GM21723 (cell line): Measurements from ENCODE around the gene GRM3.
A peak's percentile ranks its signal among the peaks of the same experiment; 100 is the strongest.

Experiments
- ATAC-seq: cut with Tn5 transposase; IDR thresholded peaks from one replicate; pipeline ENCODE4 v1.9.1; 2021; ENCODE audit warnings: mild to moderate bottlenecking, moderate library complexity; ENCODE audit not compliant: unreplicated experiment

GRM3 gene

DNA sequence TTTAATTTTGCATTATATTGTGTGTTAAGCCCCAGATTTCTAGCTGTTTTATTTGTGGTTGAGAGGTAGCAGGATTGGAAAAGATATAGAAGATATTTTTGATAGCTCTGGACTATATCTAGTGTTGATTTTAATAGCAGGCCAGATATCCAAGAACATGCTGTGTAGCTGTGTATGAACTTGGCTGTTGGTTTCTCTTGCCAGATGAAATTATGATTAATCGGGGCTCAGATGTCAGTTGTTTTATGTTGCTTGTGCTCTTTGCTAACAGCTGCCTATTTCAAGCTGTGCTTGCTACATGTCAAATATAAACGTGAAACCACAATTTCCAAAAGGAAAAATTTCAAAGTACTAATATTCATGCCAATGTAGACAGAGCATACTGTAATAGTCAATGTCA is 141.1 kb downstream of the GRM3 start:
- ATAC-seq: no peak

DNA sequence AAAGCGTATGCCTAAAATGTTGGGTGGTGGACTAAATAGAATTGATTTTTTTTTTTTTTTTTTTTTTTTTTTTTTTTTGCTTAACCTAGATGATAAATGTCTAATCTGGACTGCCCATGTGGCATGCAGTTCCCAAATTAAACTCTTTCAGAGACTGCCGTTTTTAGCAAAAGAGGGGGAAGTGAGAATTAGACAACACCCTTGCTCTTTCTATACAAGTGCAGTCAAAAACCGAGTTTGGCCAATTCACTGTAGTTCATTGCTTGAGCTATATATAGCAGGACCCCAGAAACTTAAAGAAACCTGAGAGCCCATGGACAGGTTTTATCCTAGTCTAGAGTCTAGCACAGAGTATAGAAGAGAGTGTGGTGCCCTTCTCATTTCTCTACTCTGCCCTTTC is 141.9 kb downstream of the GRM3 start:
- ATAC-seq: peak; percentile 87

DNA sequence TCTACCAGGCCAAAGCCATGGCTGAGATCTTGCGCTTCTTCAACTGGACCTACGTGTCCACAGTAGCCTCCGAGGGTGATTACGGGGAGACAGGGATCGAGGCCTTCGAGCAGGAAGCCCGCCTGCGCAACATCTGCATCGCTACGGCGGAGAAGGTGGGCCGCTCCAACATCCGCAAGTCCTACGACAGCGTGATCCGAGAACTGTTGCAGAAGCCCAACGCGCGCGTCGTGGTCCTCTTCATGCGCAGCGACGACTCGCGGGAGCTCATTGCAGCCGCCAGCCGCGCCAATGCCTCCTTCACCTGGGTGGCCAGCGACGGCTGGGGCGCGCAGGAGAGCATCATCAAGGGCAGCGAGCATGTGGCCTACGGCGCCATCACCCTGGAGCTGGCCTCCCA is 142.7 kb downstream of the GRM3 start:
- ATAC-seq: no peak

DNA sequence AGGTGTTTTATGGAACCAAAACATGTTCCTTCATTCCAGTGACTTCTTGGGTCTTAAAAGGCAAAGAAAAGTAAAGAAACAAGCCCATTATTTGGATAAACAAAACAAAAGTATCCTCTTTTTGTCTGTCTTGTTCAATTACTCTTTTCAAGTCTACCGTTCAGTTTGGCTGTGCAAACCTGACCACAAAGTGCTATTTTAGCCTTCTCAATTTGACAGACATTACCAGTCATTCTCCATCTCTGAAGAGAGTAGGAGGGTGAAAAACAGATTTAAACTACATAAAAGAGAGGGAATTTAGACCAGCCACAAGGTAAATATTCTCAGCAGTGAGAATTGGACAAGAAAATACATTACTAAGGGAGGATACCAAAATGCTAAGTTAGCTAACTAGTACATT is 145.2 kb downstream of the GRM3 start:
- ATAC-seq: peak; percentile 53

DNA sequence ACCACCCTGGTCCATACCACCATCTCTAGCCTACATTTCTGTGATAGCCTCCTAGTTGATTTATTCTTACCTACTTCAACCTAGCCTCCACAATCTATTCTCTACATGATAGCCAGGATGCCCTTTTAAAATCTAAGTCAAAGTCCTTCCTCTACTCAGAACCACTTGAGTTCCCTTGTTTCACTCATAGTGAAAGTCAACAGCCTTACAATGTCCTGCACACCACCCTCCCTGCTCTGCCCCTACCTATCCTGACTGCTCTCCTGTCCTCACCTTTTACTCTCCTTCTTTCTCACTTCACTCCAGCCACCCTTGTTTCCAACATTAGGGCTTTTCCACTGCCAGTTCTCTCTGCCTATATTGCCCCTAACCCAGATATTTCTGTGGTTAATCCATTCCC is 146.7 kb downstream of the GRM3 start:
- ATAC-seq: peak; percentile 41

DNA sequence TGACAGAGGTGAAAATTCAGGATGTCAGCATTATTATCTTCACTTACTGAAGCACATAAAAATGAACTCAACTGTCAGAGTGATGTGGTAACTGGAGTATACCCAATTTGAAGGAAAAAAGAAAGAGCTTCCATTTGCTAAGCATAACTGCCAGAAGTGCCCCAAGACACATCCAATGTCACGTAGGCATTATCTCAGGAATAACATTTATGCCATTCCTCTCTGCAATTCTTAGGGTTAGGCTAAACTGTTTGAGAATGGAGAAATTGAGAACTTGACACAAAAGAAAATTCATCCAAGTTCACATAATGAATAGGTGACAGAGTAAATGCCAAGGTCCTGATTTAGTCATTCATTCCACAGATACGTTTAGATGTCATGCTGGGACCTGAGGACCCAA is 148.6 kb downstream of the GRM3 start:
- no peak for ATAC-seq

DNA sequence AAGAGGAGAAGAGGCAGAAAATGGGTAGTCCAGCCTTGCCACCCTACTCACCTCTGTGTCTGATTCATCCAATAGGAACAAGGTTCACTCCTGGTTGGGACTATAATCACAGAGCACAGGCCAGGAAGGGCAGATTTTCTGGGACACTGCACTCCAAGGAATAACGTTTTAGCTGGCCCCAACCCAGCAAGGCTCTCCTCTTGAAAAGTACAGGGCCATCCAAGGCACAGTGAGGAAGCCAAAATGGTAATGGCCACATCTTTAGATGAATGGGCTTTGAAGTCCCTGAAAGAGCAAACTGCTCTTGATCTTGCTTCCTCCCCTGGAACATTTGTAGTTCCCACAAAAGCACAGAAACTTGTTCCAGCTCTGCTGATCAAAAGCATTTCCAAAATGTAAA is 149.4 kb downstream of the GRM3 start:
- no peak for ATAC-seq

DNA sequence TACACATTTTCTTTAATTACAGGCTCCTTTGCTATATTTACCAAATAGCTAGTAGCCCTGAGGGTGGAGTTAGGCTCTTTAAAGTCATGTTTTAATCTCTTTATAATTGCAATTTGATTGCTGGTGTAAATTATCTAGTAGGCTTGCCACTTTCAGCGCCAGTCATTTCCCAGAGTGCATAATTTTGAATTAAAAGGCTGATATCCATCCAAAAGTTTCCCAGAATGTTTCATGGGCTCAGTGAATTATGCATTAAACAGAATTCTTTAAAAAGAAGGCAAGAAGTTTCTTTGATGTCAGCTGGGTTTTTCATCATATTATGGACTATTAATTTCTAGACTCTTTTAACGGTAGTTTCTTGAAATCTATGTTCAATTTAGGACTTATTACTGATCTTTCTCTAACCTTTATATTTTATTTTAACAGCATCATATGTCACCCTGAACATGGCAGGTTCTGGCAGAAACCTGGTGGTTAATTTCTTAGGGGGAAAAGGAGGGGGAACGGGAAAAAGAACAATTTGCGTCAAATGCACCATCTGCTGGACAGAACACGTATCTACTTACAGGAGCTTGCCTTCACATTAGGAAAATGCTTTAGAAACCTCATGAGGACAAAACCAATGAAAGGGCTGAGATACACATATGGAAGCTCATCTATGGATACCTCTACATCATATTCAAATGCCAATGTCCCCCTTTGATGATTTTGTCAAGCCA is 171.1 kb downstream of the GRM3 start:
- no peak for ATAC-seq

DNA sequence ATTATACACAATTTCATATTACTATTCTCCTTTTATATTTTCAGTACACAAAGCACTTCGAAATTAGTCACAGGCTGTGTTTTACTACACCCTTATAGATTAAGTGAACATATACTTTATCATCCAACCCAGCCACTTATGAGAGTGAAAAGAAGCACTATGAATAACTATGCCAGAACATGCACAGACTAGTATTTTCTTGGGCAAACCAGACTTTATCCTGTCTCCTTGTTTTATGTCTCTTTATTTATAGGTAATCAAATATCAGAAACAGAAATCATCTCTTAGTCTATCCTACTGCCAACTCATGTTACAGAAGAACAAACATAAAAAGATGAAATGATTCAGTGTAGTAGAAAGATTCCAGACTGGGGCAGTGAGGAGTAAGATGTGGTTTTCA is 171.8 kb downstream of the GRM3 start:
- ATAC-seq: no peak

DNA sequence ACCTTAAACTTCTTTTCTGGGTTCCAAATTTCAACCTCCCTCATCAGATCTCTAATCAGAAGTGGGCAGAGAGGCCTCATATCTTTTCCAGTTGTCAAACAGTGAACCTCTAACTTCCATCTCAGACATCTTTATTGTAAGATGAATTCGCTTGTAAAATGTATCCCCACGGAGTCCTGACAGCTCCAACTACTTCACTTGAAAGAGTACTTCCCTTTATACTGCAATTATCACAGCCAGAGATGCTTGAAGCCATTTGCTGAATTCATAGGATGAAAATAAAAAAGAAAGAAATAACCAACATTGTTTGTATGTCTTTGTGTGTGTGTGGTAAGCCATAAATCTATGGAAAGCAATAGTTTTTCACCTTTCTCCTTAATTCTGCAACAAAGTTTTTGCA is 175.2 kb downstream of the GRM3 start:
- no peak for ATAC-seq

DNA sequence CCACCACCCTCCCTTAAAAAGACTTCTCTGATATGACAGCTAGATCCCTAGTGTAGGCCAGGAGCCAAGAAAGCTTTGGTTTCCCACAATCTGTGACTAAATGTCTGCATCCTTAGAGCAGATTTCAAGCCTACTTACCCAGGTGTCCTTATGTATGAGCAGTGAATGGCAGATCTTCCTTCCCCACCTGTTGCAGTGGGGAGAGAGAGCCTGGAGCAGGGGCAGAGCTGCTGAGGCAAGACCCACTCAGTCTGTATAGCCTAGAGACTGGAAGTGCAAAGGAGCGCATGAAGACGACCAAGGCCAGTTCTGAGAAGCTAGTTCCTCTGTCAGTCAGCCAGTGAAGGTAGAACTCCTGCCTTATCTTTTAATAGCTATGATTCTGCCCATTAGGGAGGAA is 180.1 kb downstream of the GRM3 start:
- ATAC-seq: no peak

DNA sequence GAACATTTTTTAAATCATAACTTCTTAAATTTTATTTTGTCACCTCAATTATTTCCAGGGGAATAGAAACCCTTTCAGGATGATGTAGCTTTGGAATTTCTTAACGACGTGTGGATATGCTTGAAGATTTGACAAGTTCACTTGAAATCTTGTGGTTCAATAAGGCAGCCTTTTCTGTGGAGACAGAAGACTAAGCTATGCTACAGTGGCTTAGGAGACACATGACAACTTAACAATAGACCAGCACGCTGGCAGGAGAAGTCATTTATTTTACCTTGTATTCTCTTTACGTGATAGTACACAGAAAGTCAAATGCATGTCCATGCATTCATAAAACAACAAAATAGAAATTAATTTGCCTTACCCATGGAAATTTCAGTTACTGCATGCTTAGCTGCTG is 181.6 kb downstream of the GRM3 start:
- ATAC-seq: no peak

DNA sequence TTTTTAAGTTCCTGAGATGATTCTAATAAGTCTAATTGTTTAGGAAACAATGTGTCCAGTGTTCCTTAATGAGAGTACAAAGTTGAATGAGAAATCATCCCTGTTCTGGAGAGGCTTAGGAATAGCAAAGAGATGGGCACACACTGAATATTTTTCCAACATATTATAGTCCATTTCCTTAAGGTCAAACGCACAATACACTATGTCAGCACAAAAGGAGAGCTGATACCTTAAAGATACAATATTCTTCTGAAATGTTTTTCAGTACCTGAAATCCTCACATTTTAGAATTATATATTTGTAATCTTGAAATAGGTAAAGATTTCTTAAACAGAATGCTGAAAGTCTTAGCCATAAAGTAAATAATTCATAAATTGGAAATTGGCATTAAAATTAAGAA is 183.2 kb downstream of the GRM3 start:
- no peak for ATAC-seq

DNA sequence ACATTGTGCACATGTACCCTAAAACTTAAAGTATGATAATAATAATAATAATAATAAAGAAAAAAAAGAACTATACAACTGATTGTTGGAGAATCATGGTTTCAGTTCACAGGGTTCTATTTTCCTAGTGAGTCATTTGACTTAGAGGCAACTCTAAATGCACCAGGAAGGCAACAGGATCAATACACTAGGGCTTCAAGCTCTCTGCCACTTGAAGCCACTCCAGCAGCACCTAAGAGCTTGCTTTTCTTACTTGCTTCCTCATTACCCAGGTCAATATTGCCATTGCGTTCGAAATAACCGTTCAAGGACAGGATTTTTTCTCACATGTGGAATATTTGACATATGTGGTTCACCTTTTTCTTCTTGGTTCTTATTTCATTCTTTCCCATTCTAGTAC is 189.7 kb downstream of the GRM3 start:
- ATAC-seq: no peak

DNA sequence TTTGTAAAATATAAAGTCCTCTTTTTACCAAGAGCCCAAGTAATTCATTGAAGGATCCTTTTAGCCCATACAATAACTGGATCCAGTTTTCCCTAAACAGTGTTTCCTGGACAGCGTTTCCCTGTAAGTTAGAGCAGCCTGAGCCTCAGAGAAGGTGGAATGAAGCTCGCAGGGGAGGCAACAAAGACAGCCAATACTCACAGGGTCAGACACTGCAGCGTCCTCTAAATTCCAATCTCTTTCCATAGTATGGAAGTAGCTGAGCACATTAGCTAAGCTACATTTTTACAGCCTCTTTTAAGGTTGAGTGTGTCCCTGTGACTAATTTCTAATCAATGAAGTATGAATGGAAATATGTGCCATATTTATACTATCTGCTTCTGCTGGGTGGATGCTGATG is 193.5 kb downstream of the GRM3 start:
- ATAC-seq: no peak

DNA sequence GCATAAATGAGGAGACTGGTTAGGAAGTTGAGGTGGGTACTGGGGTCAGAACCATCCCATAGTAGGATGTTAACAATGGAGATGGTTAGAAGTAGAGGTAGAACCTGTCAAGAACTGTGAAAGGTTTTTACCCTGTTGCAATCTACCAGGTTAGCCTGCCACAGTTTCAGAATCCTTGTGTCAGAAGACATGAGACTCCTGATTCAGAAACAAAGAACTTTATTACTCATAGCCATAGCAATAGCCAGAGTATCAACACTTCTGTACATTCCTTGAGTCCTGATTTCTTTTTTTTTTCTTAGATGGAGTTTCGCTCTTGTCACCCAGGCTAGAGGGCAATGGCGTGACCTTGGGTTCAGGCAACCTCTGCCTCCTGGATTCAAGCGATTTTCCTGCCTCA is 200.9 kb downstream of the GRM3 start:
- ATAC-seq: no peak

DNA sequence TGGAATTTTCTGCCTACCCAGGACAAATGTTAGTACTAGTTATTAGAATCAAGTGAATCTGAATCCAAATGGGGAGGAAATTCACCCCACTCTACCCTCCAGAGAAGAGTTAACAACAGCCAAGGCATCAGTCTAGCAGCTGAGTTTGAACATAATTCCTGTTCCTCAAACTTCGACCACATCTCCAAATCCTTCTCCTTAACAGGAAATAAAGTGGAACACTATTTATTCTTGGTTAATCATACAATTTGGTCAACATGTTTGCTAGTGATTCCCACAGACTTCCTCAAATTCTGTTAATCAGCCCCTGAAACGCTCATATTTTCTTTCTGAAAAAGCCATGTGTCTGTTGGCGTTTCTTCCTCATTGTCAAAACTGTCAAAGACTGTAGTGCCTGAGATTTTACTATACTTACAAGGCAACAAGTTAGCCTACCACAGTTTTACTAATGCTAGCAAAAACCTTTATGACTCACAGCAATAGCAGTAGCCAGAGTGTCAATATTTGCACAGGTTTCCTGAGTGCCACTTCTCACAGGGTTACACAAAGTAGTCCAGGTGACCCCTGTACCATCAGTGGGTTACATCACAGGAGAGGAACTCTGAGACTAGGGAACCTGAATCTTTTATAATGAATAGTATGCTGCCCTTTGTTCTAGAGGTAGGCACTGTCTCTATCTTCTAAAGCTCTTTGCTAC is 202.9 kb downstream of the GRM3 start:
- ATAC-seq: no peak

DNA sequence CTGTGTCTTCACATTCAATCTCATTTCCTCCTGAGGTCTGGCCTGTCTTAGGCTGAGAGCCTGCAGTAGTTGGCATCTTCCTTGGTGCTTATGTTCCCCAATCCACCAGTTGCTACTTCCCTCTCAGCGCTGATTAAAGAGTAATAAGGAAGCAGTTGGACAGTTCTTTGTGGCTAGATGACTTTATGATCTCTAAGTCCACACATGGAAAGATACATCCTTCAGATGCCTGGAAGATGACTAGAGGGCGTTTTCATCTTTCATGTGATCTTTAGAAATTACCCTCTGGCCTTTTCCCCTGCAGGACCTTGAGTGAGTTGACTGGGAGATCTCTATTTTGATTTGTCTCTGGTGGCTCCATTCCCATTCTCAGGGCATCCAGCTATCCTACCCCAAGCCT is 204.5 kb downstream of the GRM3 start:
- ATAC-seq: no peak

DNA sequence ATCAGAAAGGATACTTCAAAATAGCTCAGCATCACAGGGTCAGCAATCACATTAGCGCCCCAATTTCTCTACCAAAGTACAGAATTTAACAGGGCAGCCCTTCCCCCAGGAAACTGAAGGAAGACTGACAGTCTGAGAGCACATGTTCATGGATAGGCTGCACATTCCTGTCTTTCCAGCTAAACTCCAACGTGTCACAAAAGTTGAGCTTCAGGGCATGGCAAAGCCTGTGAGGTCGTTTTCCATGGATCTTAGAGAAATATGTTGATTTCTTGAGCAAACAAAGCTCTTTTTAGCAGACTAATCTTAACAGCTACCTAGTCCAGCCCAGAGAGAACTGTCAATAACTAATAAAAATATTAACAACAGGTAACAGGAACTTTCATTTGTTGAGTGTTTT is 207.9 kb downstream of the GRM3 start:
- no peak for ATAC-seq

DNA sequence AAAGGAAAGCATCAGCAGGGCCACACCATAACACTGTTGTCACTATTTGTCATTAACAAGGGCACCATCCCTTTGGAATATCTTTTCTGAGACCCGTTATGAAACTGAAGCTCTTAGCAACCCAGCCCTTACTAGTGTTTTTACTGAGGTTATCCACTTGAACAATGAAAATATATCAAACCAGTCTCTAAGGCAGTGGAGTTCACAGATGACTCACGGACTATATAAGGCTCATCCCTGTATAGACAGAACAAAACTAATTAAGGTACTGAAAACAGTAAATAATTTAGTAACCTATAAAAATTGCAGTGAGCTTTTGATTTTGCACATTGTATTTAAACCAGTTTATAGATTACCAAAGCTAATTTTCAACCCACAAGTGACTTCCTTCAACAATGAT is 219.7 kb downstream of the GRM3 start:
- ATAC-seq: no peak

DNA sequence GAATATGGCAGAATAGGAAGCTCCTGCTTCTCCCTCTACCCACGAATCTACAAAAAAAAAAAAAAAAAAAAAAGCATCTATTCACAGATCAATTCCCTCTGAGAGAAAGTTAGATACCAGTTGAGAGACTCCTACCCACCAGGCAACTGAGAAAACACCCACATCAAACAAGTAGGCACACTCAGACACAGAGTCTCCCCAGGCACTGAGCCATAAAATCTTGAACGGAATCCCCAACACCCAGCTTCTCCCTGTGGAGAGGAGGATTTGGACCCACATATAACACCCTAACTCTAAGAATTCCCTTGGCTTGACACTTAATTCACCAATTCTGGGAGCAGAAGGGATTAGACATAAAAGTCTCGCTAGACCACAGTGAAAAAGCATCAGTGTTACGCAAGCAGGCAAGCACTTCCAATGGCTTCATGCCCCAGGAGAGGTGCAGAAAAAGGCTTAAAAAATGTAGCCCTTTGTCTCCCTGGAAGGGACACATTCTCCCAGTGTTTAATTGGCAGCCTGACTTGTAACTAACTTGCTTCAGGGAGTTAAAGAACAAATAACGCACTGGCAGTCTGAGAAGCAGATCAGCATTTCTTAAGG is 223.6 kb downstream of the GRM3 start:
- ATAC-seq: no peak

DNA sequence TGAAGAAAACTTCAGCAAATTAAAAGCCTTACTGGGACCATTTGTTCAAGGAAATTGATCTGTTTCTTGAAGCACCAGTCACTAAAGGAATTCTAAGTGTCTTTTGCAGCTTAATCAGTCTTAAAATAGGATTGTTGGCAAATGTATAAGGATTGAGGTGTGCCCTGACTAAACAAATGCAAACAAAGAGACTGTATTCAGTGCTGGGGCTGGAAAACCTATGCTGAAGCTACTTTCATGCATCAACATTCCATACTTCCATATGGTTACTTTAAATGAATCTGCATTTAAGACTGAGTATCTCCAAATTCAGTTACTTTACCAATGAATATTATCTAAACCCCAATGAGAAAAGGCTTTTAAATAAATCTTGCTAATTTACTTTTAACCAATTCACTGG is 232.4 kb downstream of the GRM3 start:
- ATAC-seq: no peak
